Activated naive CD4-positive, alpha-beta T cell treated with anti-CD3 and anti-CD28 coated beads, Interleukin-2, amount 10 ng/mL, durations not matched to agents 7 days and 5 days (primary cell): Measurements from ENCODE around the gene TBPL2.
"Not testable (repeated sequence)": the region's sequence is repeated elsewhere in the genome, so short reads cannot be mapped to it uniquely, and the experiment has no call there.

ENCODE experiments used
- CTCF ChIA-PET: fragments of 350-600 bp; sonication (Branson Sonifier 250); formaldehyde crosslinking; loops from one replicate; lab custom pipeline; 2021; ENCODE audit warnings: antibody characterized with exemption; lab: Charles Lee
- DNase-seq: peaks from one replicate; pipeline ENCODE4 v3.0.0-alpha.2; 2020
- H3K27ac Mint-ChIP-seq: one replicate; pipeline ENCODE4 v1.8.0; 2021; ENCODE audit warnings: mild to moderate bottlenecking, moderate library complexity, mixed read lengths
- H3K27me3 Mint-ChIP-seq: one replicate; pipeline ENCODE4 v1.8.0; 2021; ENCODE audit warnings: mild to moderate bottlenecking, mixed read lengths
- H3K36me3 Mint-ChIP-seq: one replicate; pipeline ENCODE4 v1.8.0; 2021; ENCODE audit warnings: mixed read lengths
- H3K4me1 Mint-ChIP-seq: one replicate; pipeline ENCODE4 v1.8.0; 2021; ENCODE audit warnings: mixed read lengths
- H3K4me3 Mint-ChIP-seq: one replicate; pipeline ENCODE4 v1.8.0; 2021; ENCODE audit warnings: mild to moderate bottlenecking, moderate library complexity, mixed read lengths
- H3K9me3 Mint-ChIP-seq: one replicate; pipeline ENCODE4 v1.8.0; 2021; ENCODE audit warnings: mixed read lengths

Gene TBPL2

GRCh38 chr14:55432628-55433027, 7.8 kb downstream of the TBPL2 start:
- CTCF ChIA-PET: interaction anchor here (0.8 kb wide), 2 partner anchors 18 to 77 kb away, joined by 3 read pairs; no protein-coding TSS in a partner anchor
- H3K27ac Mint-ChIP-seq: no peak overlapping the region

DNA sequence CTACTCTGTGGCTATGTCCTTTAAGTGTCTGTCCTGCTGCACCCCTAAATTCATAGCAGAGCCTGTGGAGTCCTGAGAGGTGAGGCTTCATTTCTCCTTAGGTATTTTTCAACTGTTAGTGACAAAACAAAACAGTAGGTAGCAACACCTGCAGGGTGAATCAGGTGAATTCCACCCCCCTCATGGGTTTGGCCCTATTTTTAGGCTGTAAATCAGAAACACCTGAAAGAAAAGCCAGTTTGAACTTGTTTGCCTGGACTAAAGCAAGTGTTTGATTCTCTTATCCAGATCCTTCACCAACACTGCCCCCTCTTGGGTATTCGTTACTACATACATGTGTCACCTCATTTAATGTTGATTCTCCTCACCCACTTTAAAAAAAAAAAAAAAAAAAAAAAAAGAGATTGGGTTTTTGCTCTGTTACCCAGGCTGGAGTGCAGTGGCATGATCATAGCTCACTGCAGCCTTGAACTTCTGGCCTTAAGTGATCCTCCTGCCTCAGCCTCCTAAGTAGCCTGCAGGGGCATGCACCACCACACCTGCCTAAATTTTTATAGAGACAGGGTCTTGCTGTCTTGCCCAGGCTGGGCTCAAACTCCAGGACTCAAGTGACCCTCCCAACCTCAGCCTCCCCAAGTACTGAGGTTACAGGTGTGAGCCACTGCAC, 10.3 kb downstream of the TBPL2 start:
- peak; percentile 58 for DNase-seq
- Mint-ChIP-seq H3K4me1 (peaks cover 28% of the 10 kb centered on the region), H3K27ac (no peak overlapping the region), H3K27me3 (peaks cover 3% of the 10 kb centered on the region), H3K36me3 (no peaks in the 10 kb centered on the region), H3K4me3 (no peak overlapping the region), H3K9me3 (no peaks in the 10 kb centered on the region)
- CTCF ChIA-PET: interaction anchor here (1.0 to 5.7 kb wide), 7 partner anchors 12 to 219 kb away, joined by 3 to 44 read pairs (median 4); no protein-coding TSS in a partner anchor

More at GRCh38 chr14:55432628-55433027, 7.8 kb downstream of the TBPL2 start:
- no peaks in the 10 kb centered on the region for H3K36me3 Mint-ChIP-seq
- peaks cover 7% of the 10 kb centered on the region for H3K27me3 Mint-ChIP-seq
- no peak for DNase-seq
- no peak overlapping the region for H3K4me3 Mint-ChIP-seq
- no peaks in the 10 kb centered on the region for H3K9me3 Mint-ChIP-seq
- peaks cover 28% of the 10 kb centered on the region for H3K4me1 Mint-ChIP-seq

GRCh38 chr14:55427439-55427838, 13.0 kb downstream of the TBPL2 start:
- no peak overlapping the region for H3K4me3 Mint-ChIP-seq
- no peaks in the 10 kb centered on the region for H3K9me3 Mint-ChIP-seq
- no peak overlapping the region for H3K27ac Mint-ChIP-seq
- H3K27me3 Mint-ChIP-seq: peaks cover 3% of the 10 kb centered on the region
- H3K36me3 Mint-ChIP-seq: no peaks in the 10 kb centered on the region
- DNase-seq: no peak
- peaks cover 5% of the 10 kb centered on the region for H3K4me1 Mint-ChIP-seq
- CTCF ChIA-PET: interaction anchor here (1.0 to 5.7 kb wide), 5 partner anchors 10 to 214 kb away, joined by 3 to 44 read pairs (median 6); no protein-coding TSS in a partner anchor

DNA sequence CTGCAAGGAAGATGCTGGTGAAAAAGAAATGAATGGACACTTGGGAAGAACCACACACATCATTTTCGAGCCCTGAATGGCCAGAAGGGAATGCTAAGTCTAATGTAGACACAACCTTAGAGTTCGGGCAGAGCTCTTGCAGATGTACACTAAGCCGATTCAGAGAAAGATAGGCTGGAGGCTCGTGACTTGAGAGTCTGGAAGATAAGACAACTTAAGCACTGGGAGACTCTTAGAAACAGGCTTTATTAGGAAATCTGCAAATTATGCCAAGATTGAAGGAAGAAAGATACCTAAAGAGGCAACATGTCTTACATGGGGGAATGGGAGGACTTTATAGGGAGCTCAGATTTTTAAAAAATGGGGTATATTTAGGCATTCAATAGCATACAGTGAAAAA, 13.5 kb downstream of the TBPL2 start:
- CTCF ChIA-PET: interaction anchor here (1.0 to 5.7 kb wide), 5 partner anchors 10 to 214 kb away, joined by 3 to 44 read pairs (median 6); no protein-coding TSS in a partner anchor
- H3K36me3 Mint-ChIP-seq: no peaks in the 10 kb centered on the region

GRCh38 chr14:55425091-55425490, 15.3 kb downstream of the TBPL2 start:
- H3K4me3 Mint-ChIP-seq: no peak overlapping the region
- no peak for DNase-seq
- H3K9me3 Mint-ChIP-seq: no peaks in the 10 kb centered on the region
- H3K27me3 Mint-ChIP-seq: peaks cover 3% of the 10 kb centered on the region
- peaks cover 3% of the 10 kb centered on the region for H3K4me1 Mint-ChIP-seq
- H3K27ac Mint-ChIP-seq: no peak overlapping the region
- CTCF ChIA-PET: interaction anchor here (0.8 to 5.7 kb wide), 3 partner anchors 8 to 213 kb away, joined by 3 to 44 read pairs (median 4); no protein-coding TSS in a partner anchor
- no peaks in the 10 kb centered on the region for H3K36me3 Mint-ChIP-seq

More for the DNA sequence above, 13.5 kb downstream of the TBPL2 start:
- Mint-ChIP-seq H3K4me3 (no peak overlapping the region), H3K9me3 (no peaks in the 10 kb centered on the region), H3K27ac (no peak overlapping the region), H3K4me1 (peaks cover 4% of the 10 kb centered on the region), H3K27me3 (peaks cover 3% of the 10 kb centered on the region)
- DNase-seq: no peak

DNA sequence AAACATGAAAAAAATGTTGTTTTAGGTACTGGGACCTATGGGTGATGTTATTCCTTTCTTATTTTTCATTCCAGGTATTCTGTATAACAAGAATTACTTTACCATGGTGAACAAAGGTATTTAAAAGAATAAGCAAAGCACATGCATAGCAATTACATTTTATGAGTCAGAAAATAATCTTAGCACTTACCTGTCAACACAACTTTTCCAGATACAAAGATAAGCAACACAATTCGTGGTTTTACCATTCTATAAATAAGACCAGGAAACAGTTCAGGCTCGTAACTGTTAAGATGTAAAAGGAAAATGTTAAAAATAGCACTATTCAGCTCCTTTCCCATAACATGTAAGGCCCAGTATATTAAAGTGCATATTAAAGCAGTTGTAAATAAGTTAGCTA, 16.4 kb downstream of the TBPL2 start:
- Mint-ChIP-seq H3K27ac (no peak overlapping the region), H3K4me3 (no peak overlapping the region), H3K4me1 (no peaks in the 10 kb centered on the region), H3K36me3 (no peaks in the 10 kb centered on the region), H3K9me3 (no peaks in the 10 kb centered on the region), H3K27me3 (peaks cover 3% of the 10 kb centered on the region)
- CTCF ChIA-PET: interaction anchor here (0.8 to 1.1 kb wide), 3 partner anchors 69 to 212 kb away, joined by 3 to 4 read pairs (median 3); no protein-coding TSS in a partner anchor
- no peak for DNase-seq

DNA sequence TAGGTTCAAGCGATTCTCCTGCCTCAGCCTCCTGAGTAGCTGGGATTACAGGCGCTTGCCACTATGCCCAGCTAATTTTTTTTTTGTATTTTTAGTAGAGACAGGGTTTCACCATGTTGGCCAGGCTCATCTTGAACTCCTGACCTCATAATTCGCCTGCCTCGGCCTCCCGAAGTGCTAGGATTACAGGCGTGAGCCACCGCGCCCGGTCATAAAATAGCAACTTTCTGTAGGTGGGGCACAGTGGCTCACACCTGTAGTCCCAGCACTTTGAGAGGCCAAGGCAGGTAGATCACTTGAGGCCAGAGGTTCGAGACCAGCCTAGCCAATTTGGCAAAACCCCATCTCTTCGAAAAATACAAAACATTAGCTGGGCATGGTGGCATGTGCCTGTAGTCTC, 18.1 kb downstream of the TBPL2 start:
- H3K4me3 Mint-ChIP-seq, H3K9me3 Mint-ChIP-seq, H3K27me3 Mint-ChIP-seq, DNase-seq, H3K27ac Mint-ChIP-seq, CTCF ChIA-PET, H3K36me3 Mint-ChIP-seq, H3K4me1 Mint-ChIP-seq: not testable (repeated sequence)

GRCh38 chr14:55419663-55420062, 20.8 kb downstream of the TBPL2 start:
- H3K4me3 Mint-ChIP-seq: no peak overlapping the region
- H3K36me3 Mint-ChIP-seq: no peaks in the 10 kb centered on the region
- H3K27me3 Mint-ChIP-seq: no peaks in the 10 kb centered on the region
- CTCF ChIA-PET: interaction anchor here (1.2 to 5.9 kb wide), 5 partner anchors 7 to 149 kb away, joined by 3 to 44 read pairs (median 3); no protein-coding TSS in a partner anchor
- peaks cover 3% of the 10 kb centered on the region for H3K4me1 Mint-ChIP-seq
- H3K27ac Mint-ChIP-seq: no peak overlapping the region
- H3K9me3 Mint-ChIP-seq: no peaks in the 10 kb centered on the region
- no peak for DNase-seq

GRCh38 chr14:55418411-55418810, 22.0 kb downstream of the TBPL2 start:
- no peak overlapping the region for H3K4me3 Mint-ChIP-seq
- no peaks in the 10 kb centered on the region for H3K36me3 Mint-ChIP-seq
- peaks cover 3% of the 10 kb centered on the region for H3K4me1 Mint-ChIP-seq
- H3K27ac Mint-ChIP-seq: no peak overlapping the region
- no peaks in the 10 kb centered on the region for H3K27me3 Mint-ChIP-seq
- H3K9me3 Mint-ChIP-seq: no peaks in the 10 kb centered on the region
- CTCF ChIA-PET: interaction anchor here (0.6 to 5.9 kb wide), 5 partner anchors 9 to 103 kb away, joined by 3 to 44 read pairs (median 3); no protein-coding TSS in a partner anchor
- DNase-seq: no peak

DNA sequence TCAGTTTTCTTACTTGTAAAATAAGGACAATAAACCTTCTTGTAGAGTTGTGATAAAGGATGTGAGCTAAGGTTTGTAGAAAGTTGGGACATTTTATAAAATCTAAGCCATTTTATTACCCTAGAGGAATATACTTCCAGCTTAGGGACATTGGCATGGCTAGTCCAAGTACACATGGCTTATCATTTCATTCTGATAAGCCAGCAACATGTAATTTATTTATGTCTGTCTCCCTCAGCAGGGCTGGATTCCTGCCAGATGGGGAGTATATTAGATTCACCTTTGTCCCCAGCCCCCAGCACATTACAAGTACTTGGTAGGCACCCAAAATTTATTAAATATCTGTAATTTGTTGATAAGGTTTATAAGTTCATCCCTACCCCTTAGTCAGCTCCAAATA, 22.5 kb downstream of the TBPL2 start:
- DNase-seq: no peak
- Mint-ChIP-seq H3K27me3 (no peaks in the 10 kb centered on the region), H3K4me3 (no peak overlapping the region), H3K27ac (no peak overlapping the region), H3K36me3 (no peaks in the 10 kb centered on the region), H3K9me3 (no peaks in the 10 kb centered on the region), H3K4me1 (peaks cover 3% of the 10 kb centered on the region)
- CTCF ChIA-PET: interaction anchor here (0.9 to 5.9 kb wide), 3 partner anchors 9 to 24 kb away, joined by 3 to 44 read pairs (median 3); no protein-coding TSS in a partner anchor

GRCh38 chr14:55416866-55417265, 23.6 kb downstream of the TBPL2 start:
- Mint-ChIP-seq H3K36me3 (no peaks in the 10 kb centered on the region), H3K4me3 (no peak overlapping the region), H3K9me3 (no peaks in the 10 kb centered on the region), H3K27ac (no peak overlapping the region), H3K27me3 (no peaks in the 10 kb centered on the region), H3K4me1 (peaks cover 11% of the 10 kb centered on the region)
- peak; percentile 42 for DNase-seq
- CTCF ChIA-PET: interaction anchor here (0.9 to 5.9 kb wide), 10 partner anchors 10 to 213 kb away, joined by 3 to 44 read pairs (median 3); no protein-coding TSS in a partner anchor

DNA sequence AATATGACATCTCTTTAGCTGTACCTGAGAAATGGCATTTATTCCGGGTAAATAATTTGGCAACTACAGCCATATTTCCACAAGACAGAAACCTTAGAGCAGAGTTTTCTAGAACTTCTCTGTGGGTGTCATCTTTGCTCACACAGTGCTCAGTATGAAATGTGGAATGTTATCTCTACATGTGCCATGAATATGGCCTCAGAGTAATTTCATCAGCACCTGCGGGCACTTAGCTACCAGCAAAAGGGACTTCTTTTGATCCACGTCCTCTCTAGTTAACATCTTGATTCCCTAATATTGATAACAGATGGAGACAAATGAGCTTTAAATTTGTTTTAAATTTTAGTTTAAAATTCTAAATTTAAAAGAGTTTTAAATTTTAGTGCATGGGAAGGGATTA, 25.9 kb downstream of the TBPL2 start:
- H3K9me3 Mint-ChIP-seq: no peaks in the 10 kb centered on the region
- no peak overlapping the region for H3K27ac Mint-ChIP-seq
- CTCF ChIA-PET: interaction anchor here (0.7 to 5.9 kb wide), 5 partner anchors 13 to 325 kb away, joined by 3 to 44 read pairs (median 3); no protein-coding TSS in a partner anchor
- no peak overlapping the region for H3K4me3 Mint-ChIP-seq
- H3K4me1 Mint-ChIP-seq: peaks cover 28% of the 10 kb centered on the region
- DNase-seq: no peak
- no peaks in the 10 kb centered on the region for H3K36me3 Mint-ChIP-seq
- H3K27me3 Mint-ChIP-seq: no peaks in the 10 kb centered on the region

DNA sequence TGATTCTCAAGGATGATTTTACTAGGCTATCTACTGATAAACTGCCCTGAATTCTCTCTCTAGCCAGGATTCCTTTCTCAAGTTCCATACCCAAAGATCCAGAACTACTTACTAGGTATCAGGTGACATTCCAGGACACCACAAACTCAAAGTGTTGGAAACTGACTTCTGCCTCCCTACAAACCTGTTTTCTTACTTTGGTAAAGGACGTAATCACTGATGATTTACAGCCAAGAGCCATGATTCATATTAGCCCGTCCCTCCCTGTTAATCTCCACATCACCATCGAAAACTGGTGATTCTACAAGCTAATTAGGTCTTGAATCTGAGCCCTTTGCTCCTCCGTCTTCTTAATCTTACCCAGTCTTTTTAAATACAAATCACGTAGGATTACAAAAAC, 27.7 kb downstream of the TBPL2 start:
- Mint-ChIP-seq H3K27me3 (no peaks in the 10 kb centered on the region), H3K4me3 (peak overlapping the region; percentile 77), H3K36me3 (no peaks in the 10 kb centered on the region), H3K27ac (no peak overlapping the region), H3K4me1 (peaks cover 36% of the 10 kb centered on the region), H3K9me3 (no peaks in the 10 kb centered on the region)
- no peak for DNase-seq
- CTCF ChIA-PET: interaction anchor here (1.3 kb wide), 1 partner anchor 142 kb away, joined by 3 read pairs; no protein-coding TSS in a partner anchor
